AG09309 (cell line): Measurements from ENCODE around the gene LCE1D.

Experiments
- DNase-seq: peaks from one replicate; pipeline ENCODE4 v3.0.0-alpha.2; 2010; ENCODE audit warnings: low read depth
- H3K4me3 ChIP-seq: 2 replicates; pipeline ENCODE4 v1.5.1; 2011; ENCODE audit warnings: mild to moderate bottlenecking, low read depth, low read length, moderate library complexity; ENCODE audit not compliant: control insufficient read depth
- CTCF ChIP-seq: IDR thresholded peaks from 2 replicates; pipeline ENCODE4 v1.5.1; 2011; ENCODE audit warnings: mild to moderate bottlenecking, low read depth, low read length, inconsistent platforms; ENCODE audit not compliant: insufficient read depth, control insufficient read depth; ENCODE audit errors: missing control alignments

LCE1D gene

GRCh38 chr1:152759453-152760173 lies 36.9 kb upstream of the LCE1D start:
- TF ChIP-seq CTCF = no peak
- no peak for DNase-seq
- no peak overlapping the region for H3K4me3 ChIP-seq

GRCh38 chr1:152760551-152761190 lies 35.9 kb upstream of the LCE1D start:
- TF ChIP-seq CTCF = no peak
- DNase-seq = no peak

GRCh38 chr1:152761609-152762213 lies 34.8 kb upstream of the LCE1D start:
- TF ChIP-seq CTCF = no peak
- DNase-seq = no peak
- no peak overlapping the region for H3K4me3 ChIP-seq

More at GRCh38 chr1:152760551-152761190, 35.9 kb upstream of the LCE1D start:
- no peak overlapping the region for H3K4me3 ChIP-seq

GRCh38 chr1:152768847-152769533 lies 27.5 kb upstream of the LCE1D start:
- no peak for DNase-seq
- H3K4me3 ChIP-seq = no peak overlapping the region
- TF ChIP-seq CTCF = no peak

- TF ChIP-seq CTCF = no peak
- no peak overlapping the region for H3K4me3 ChIP-seq
- DNase-seq = no peak
Measured at GRCh38 chr1:152770411-152770810, 26.1 kb upstream of the LCE1D start.

GRCh38 chr1:152774875-152775274 lies 21.6 kb upstream of the LCE1D start, which contains the start of gene LCE1F:
TSS of gene LCE1F (plus strand) at chr1:152775140. CDS start at chr1:152776372, 1,232 bp downstream.
- H3K4me3 ChIP-seq = no peak within 1 kb of the TSS
- no peak for TF ChIP-seq CTCF
- no peak for DNase-seq
